Prostate gland (tissue), 2 donors: Measurements from ENCODE around the gene C1QL2. TPM values are rescaled to one million over a fixed set of nuclear protein-coding genes. Genes with fewer than 3 reads are reported as not detected.

ENCODE experiments used
- DNase-seq: peaks from one replicate; pipeline ENCODE4 v3.0.0-alpha.2; 2019; ENCODE audit warnings: low spot score
- H3K27ac ChIP-seq, 2 donors: fragments of 200-600 bp; sonication (generic); 2 replicates each; pipeline ENCODE4 v1.5.1; 2017 to 2019
- H3K27me3 ChIP-seq: fragments of 200-600 bp; sonication (generic); replicated peaks from 2 replicates; pipeline ENCODE4 v1.5.1; 2019; ENCODE audit not compliant: insufficient read depth
- H3K36me3 ChIP-seq, 2 donors: fragments of 200-600 bp; sonication (generic); 1 replicate in 1 of 2; 2 replicates in 1 of 2; pipeline versions ENCODE4 v1.5.1 to v1.8.1; 2017 to 2019
- H3K4me1 ChIP-seq: fragments of 200-600 bp; sonication (generic); replicated peaks from 2 replicates; pipeline ENCODE4 v1.5.1; 2019
- H3K4me3 ChIP-seq, 2 donors: fragments of 200-600 bp; sonication (generic); 2 replicates each; pipeline ENCODE4 v1.5.1; 2017 to 2019
- H3K9me3 ChIP-seq: fragments of 200-600 bp; sonication (generic); 2 replicates; pipeline ENCODE4 v1.5.1; 2017
- CTCF ChIP-seq, 4 experiments: fragments of 200-600 bp in 2 of 4; fragments of 450-650 bp in 2 of 4; sonication (generic) in 2 of 4; IDR thresholded peaks; 1 replicate in 3 of 4; 2 replicates in 1 of 4; pipeline ENCODE4 v1.5.1; 2016 to 2019; ENCODE audit warnings: antibody characterized with exemption in 4 of 4, mild to moderate bottlenecking in 2 of 4, moderate library complexity in 2 of 4
- POLR2A ChIP-seq: fragments of 450-650 bp; IDR thresholded peaks from one replicate; pipeline ENCODE4 v1.6.1; 2016; ENCODE audit warnings: antibody characterized with exemption, mild to moderate bottlenecking
- POLR2AphosphoS5 ChIP-seq: sonication (generic); formaldehyde crosslinking; IDR thresholded peaks from one replicate; pipeline ENCODE4 v1.6.1; 2017; ENCODE audit warnings: antibody characterized with exemption
- WGBS: methylation state at CpG from one replicate; pipeline ENCODE4 v1.1.5; 2018; 5-methylcytosine and 5-hydroxymethylcytosine counted together
- intact Hi-C: fragments of 100-400 bp; cut with DNase I; formaldehyde crosslinking; loops from one replicate; pipeline ENCODE4 v1.14.2; 2022
- total RNA-seq, 2 donors: library from RNA; depleted of rRNA; stranded (reverse); fragments of >200 nt; gene quantifications; one replicate each; pipeline ENCODE4 v1.1.0, GENCODE V29; 2016

C1QL2 gene
- total RNA-seq, 2 donors from 2014 or later, result 0.23 to 1.4 TPM

- no peaks in the 10 kb centered on the region for H3K27me3 ChIP-seq
Measured at GRCh38 chr2:119126650-119127049, 31.9 kb downstream of the C1QL2 start.

GRCh38 chr2:119123389-119123788 lies 35.2 kb downstream of the C1QL2 start:
- Histone ChIP-seq H3K4me3 (no peak overlapping the region), H3K9me3 (no peaks in the 10 kb centered on the region), H3K4me1 (no peaks in the 10 kb centered on the region), H3K36me3 (no peaks in the 10 kb centered on the region), H3K27ac (no peak overlapping the region), H3K27me3 (no peaks in the 10 kb centered on the region)
- TF ChIP-seq POLR2AphosphoS5 (no peak), CTCF (IDR thresholded peaks at IDR 0.05) (no peak), POLR2A (no peak)
- 27% methylated on average over 11 of the region's 12 CpGs for WGBS
- no peak for DNase-seq
- intact Hi-C loops, result no loop called here

More at GRCh38 chr2:119126650-119127049, 31.9 kb downstream of the C1QL2 start:
- Histone ChIP-seq H3K36me3 (no peaks in the 10 kb centered on the region), H3K9me3 (no peaks in the 10 kb centered on the region), H3K4me3 (no peak overlapping the region), H3K27ac (no peak overlapping the region), H3K4me1 (no peaks in the 10 kb centered on the region)
- TF ChIP-seq POLR2A (no peak), CTCF (IDR thresholded peaks at IDR 0.05) (peak in 1 of 4 experiments; percentile 17), POLR2AphosphoS5 (no peak)
- intact Hi-C loops, result no loop called here
- 11% methylated on average over 13 of the region's 13 CpGs for WGBS
- no peak for DNase-seq

- WGBS, result 83% methylated on average over 5 of the region's 5 CpGs
- DNase-seq, result no peak
- no peaks in the 10 kb centered on the region for H3K9me3 ChIP-seq
- TF ChIP-seq POLR2AphosphoS5 (no peak), POLR2A (no peak), CTCF (IDR thresholded peaks at IDR 0.05) (no peak)
- H3K4me3 ChIP-seq, result no peak overlapping the region
- intact Hi-C loops, result no loop called here
- H3K27me3 ChIP-seq, result no peaks in the 10 kb centered on the region
- no peak overlapping the region for H3K27ac ChIP-seq
- H3K36me3 ChIP-seq, result no peaks in the 10 kb centered on the region
- H3K4me1 ChIP-seq, result no peaks in the 10 kb centered on the region
Measured at GRCh38 chr2:119122663-119123062, 35.9 kb downstream of the C1QL2 start.

GRCh38 chr2:119119999-119120756 lies 38.4 kb downstream of the C1QL2 start:
- no peak for TF ChIP-seq CTCF (IDR thresholded peaks at IDR 0.05)
- no peak for TF ChIP-seq POLR2A
- no peak for TF ChIP-seq POLR2AphosphoS5
- no peaks in the 10 kb centered on the region for H3K4me1 ChIP-seq
- H3K9me3 ChIP-seq, result no peaks in the 10 kb centered on the region
- no peak for DNase-seq
- no peak overlapping the region for H3K27ac ChIP-seq
- intact Hi-C loops, result no loop called here
- 55% methylated on average over 15 of the region's 15 CpGs for WGBS
- H3K4me3 ChIP-seq, result no peak overlapping the region
- no peaks in the 10 kb centered on the region for H3K27me3 ChIP-seq
- no peaks in the 10 kb centered on the region for H3K36me3 ChIP-seq
